ENCODE data around the gene WDR82.

DNA sequence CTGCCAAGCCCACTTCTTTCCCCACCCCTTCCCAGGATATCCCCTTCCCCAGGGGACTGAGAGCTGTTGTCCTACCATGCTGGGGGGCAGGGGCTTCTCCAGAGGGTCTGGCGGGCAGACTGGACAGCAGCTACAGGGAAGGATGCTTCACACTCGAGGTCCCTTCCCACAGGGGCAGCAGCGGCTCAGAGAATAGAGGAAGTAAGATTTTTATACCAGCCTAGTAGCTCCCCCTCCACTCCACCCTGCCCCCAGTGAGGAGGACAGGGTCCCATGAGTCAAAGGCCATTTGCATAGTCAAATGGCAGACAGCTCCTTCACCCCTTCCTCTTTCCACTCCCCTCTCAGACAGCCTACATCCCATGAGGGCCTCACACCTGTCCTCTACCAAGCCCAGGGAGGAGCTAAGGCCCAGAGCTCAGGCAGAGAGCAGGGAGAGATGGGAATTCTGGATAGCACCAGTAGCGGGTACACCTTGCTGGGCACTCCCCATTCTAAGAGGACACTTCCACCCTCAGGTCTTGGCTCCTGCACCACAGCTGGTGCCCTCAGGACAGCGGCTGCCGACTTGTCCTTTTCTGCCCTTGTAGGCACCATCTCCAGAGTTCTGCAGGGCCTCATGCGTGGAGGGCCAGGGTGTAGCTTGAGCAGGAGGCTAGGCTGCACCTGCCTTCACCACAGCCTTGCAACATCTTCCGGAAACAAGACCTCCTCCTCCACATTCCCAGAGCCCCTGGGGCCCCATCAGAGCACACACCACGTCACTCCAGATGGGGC, 52.8 kb downstream of the WDR82 start, which contains the start of gene TLR9:
- TF ChIP-seq CTCF (IDR thresholded peaks at IDR 0.05) (no peak), POLR2A (IDR thresholded peaks at IDR 0.05) (no peak)

All from uterus (tissue), 2 donors.